Rectal smooth muscle tissue (tissue), 1 donor: ENCODE results near the gene NTN1.

Experiments
- H3K27ac ChIP-seq: one replicate; pipeline ENCODE4 v1.7.0; 2013; ENCODE audit warnings: low read depth, low read length, inconsistent platforms
- H3K27me3 ChIP-seq: one replicate; pipeline ENCODE4 v1.7.0; 2013; ENCODE audit warnings: low read length; ENCODE audit not compliant: control insufficient read depth, insufficient read depth
- H3K36me3 ChIP-seq: one replicate; pipeline ENCODE4 v1.7.0; 2013; ENCODE audit warnings: low read length; ENCODE audit not compliant: control insufficient read depth, insufficient read depth
- H3K4me1 ChIP-seq: one replicate; pipeline ENCODE4 v1.7.0; 2013; ENCODE audit warnings: low read length; ENCODE audit not compliant: control insufficient read depth, insufficient read depth
- H3K4me3 ChIP-seq: one replicate; pipeline ENCODE4 v1.7.0; 2013; ENCODE audit warnings: low read length
- H3K9ac ChIP-seq: one replicate; pipeline ENCODE4 v1.7.0; 2013; ENCODE audit warnings: low read length

NTN1 gene

GRCh38 chr17:9206410-9206703, 185.0 kb downstream of the NTN1 start:
- Histone ChIP-seq H3K27me3 (no peaks in the 10 kb centered on the region), H3K9ac (no peak overlapping the region), H3K4me3 (no peak overlapping the region), H3K4me1 (no peaks in the 10 kb centered on the region), H3K27ac (no peak overlapping the region), H3K36me3 (no peaks in the 10 kb centered on the region)

DNA sequence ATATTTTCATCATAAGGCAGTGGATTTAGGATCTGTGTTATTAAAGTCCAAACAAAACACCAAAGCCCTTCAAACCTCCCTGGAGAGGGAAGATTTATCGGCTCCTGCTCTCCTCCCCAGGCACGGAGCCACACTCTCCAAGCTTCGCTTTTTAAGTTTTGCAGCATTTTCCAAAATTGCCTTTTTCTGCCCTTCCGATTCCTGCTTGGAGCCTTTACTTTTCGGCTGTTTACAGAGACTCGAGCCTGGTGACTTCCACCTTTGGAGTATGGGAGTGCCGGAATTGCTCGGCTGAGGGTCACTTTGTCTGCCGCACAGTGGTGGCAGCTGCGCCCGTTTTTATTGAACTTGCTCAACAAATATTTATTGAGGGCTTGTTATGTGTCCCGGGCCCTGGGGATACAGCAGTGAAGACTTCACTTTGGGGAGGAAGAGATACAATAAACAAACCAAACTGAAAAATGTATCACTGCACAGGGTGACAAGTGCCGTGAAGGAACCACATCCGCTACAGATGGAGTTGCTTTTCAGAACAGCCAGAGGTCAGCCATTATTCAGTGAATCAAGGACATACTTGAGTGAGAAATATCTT, 185.5 kb downstream of the NTN1 start:
- Histone ChIP-seq H3K9ac (no peak overlapping the region), H3K4me3 (peak overlapping the region; percentile 10), H3K36me3 (no peaks in the 10 kb centered on the region), H3K27ac (no peak overlapping the region), H3K27me3 (no peaks in the 10 kb centered on the region), H3K4me1 (no peaks in the 10 kb centered on the region)

- Histone ChIP-seq H3K27ac (no peak overlapping the region), H3K9ac (no peak overlapping the region), H3K27me3 (no peaks in the 10 kb centered on the region), H3K4me3 (no peak overlapping the region), H3K4me1 (no peaks in the 10 kb centered on the region), H3K36me3 (no peaks in the 10 kb centered on the region)
These were observed 187.2 kb downstream of the NTN1 start for GRCh38 chr17:9208381-9209105.

DNA sequence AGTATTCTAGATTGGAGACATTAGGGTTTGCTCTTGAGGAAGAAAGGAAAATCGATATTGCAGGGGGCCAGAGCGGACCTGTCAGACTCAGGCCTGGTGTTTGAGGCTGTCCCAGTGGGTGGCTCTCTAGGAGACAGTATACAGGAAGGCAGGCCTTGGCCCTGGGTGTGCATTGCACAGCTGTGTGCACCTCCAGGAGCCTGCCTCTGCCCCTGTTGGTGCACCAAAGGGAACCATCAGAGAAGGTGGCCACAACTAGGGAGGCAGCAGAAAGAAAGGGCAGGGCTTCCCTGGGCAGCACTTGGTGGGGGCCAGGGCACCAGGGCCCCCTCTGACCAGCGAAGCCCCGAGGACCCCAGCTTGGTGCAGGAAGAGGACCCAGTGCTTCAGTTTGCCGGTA, 188.0 kb downstream of the NTN1 start:
- H3K27me3 ChIP-seq, result no peaks in the 10 kb centered on the region
- no peak overlapping the region for H3K4me3 ChIP-seq
- no peak overlapping the region for H3K9ac ChIP-seq
- H3K36me3 ChIP-seq, result no peaks in the 10 kb centered on the region
- H3K4me1 ChIP-seq, result no peaks in the 10 kb centered on the region
- H3K27ac ChIP-seq, result no peak overlapping the region

GRCh38 chr17:9209781-9210370, 188.6 kb downstream of the NTN1 start:
- Histone ChIP-seq H3K27me3 (no peaks in the 10 kb centered on the region), H3K9ac (no peak overlapping the region), H3K4me3 (no peak overlapping the region), H3K36me3 (no peaks in the 10 kb centered on the region), H3K4me1 (no peaks in the 10 kb centered on the region), H3K27ac (no peak overlapping the region)

DNA sequence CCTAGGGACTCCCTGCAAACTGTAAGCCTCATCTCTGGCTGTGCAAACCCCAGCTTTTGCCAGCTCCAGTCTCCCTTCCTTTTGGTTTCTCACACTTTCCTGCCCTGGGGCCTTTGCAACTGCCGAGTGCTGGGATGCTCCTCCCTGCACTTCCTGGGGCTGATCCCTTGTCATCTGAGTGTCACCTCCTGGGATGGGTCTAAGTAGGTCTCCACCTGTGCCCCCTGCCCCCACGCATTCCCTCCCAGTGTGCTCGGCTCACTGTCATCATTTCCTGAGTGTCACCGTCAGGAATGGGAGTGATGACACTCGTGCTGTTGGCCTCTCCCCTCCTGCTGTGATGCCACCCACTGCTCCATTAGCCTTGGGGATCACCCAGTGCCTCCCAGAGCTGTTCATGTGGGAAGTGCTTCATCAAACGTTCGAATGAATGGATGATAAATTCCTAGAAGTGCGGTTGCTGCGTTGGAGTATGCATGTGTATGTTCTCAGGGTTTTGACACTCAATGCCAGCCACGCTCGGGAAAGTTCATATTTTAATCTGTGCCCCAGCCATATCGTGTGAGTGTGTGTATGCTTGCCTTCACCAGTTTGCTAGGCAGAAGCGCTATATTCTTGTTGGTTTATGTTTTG, 189.9 kb downstream of the NTN1 start:
- Histone ChIP-seq H3K27ac (no peak overlapping the region), H3K36me3 (no peaks in the 10 kb centered on the region), H3K27me3 (no peaks in the 10 kb centered on the region), H3K4me3 (no peak overlapping the region), H3K9ac (no peak overlapping the region), H3K4me1 (no peaks in the 10 kb centered on the region)

DNA sequence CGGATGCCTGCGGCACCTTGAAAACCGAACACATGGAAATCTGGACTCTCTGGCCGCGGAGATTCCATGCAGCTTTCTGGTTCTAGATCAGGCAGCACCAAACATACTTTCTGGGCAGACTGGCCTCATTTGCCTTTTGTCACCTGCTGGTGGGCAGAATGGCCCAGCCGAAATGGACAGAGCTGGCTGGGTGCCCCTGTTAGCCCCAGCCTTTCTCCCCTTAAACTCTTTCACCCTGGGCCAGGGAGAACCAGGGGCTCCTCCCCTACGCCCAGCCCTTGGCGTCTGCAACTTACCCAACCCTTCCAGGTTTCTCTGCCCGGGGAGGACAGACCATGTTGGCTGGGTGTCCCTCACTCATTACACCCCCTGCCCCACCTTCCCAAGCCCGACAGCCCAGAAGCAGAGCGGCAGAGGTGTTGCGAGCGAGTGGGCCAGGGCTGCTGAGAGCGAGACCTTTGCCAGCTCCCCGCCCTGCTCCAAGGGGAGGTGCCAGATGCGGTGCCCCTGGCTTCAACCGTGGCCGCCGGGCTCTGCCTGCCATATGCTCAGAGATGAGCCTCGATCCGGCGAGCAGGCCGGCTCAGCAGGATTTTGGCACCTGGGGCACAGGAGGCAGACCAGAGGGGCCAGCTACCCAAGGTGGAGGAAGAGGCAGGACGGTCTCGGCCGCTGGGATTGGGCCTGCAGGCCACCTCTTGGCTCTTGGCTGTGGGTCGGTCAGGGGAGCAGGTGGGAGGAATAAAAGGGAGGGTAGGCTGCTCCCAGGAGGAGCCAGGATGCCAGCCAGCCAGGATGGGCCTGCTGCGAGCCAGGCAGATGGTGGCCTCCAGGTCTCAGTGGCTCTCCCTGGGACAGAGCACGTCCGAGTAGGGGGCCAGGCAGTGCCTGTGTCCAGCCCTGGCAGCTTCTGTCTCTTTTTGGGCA, 191.3 kb downstream of the NTN1 start:
- no peaks in the 10 kb centered on the region for H3K27me3 ChIP-seq
- no peaks in the 10 kb centered on the region for H3K4me1 ChIP-seq
- H3K36me3 ChIP-seq, result no peaks in the 10 kb centered on the region
- H3K27ac ChIP-seq, result no peak overlapping the region
- no peak overlapping the region for H3K4me3 ChIP-seq
- no peak overlapping the region for H3K9ac ChIP-seq

DNA sequence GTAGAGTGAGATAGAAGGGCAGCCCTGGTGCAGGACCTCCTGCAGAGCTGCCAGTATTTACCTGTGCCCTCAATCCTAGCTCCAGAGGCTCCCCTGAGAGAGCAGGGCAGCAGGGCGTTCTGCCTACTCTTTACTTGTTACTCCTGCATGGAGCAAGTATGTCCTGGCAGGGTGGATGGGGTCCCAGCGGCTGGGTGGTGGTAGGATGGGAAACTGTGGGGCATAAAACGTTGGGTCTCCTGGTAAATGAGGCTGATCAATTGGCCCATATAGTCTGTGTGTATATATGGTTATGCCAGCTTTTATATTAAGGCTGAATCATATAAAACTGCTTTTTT, 192.0 kb downstream of the NTN1 start:
- no peak overlapping the region for H3K9ac ChIP-seq
- H3K27me3 ChIP-seq, result no peaks in the 10 kb centered on the region
- H3K27ac ChIP-seq, result no peak overlapping the region
- no peaks in the 10 kb centered on the region for H3K4me1 ChIP-seq
- no peaks in the 10 kb centered on the region for H3K36me3 ChIP-seq
- no peak overlapping the region for H3K4me3 ChIP-seq

DNA sequence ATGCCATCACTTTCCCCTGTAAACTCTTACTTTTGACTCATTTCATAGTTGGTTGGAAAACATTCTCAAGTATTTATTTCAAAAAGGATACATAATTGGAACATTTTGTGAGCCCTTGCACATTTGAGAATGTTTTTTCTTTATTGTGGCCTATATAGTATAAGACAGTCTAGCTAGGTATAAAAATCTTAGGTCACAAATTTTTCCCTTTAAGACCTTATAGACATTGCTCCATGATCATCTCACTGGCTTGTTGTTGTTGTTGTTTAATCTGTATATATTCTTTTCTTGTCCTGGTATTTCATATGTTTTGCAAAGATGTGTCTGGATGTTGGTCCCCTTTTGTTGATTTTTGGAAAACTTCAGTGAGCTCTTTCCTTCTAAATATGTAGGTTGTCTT, 194.2 kb downstream of the NTN1 start:
- Histone ChIP-seq H3K27ac (no peak overlapping the region), H3K36me3 (no peaks in the 10 kb centered on the region), H3K9ac (no peak overlapping the region), H3K4me3 (no peak overlapping the region), H3K27me3 (no peaks in the 10 kb centered on the region), H3K4me1 (no peaks in the 10 kb centered on the region)

DNA sequence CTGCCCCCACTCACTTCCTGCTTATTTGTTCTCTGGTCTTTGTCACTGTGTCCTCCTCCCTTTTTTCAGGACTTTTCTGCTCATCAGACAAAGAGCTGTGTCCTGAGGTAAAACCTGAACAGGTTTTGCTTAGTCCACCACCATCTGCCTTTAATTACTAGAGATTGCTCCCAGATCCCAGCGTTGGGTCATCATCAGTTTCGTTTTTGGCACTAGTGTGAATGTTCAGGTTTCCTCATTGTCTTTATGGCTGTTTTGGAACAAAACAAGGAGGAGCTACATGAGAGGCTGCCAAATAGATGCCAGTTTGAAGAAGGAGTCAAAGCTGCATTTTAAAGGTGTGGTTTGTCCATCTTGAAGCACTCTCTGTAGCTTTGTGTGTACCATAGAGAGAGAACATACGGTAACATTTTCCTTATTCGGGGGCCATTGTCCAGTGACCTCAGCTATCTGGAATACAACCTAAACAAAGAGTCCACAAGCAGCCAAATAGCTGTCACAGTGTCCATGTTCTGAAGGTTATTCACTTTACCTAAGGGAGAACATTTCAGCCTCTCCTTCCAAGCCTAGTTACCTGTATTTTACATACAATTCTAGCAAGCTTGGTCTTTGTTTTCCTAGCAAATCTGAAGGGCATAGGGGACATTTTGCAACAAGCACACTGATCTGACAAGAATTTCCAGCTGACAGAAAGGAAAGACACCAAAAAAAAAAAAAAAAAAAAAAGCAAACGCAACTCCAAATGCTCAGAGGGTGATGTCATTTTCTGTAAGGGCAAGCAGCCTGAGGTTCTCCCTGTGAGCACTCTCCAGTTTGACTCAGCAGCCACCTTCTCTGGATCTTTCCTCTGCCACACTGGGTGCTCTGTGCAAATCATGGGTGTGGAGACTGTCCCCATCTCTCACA, 196.1 kb downstream of the NTN1 start:
- H3K27ac ChIP-seq, result no peak overlapping the region
- H3K27me3 ChIP-seq, result no peaks in the 10 kb centered on the region
- no peaks in the 10 kb centered on the region for H3K36me3 ChIP-seq
- H3K9ac ChIP-seq, result no peak overlapping the region
- no peaks in the 10 kb centered on the region for H3K4me1 ChIP-seq
- no peak overlapping the region for H3K4me3 ChIP-seq

GRCh38 chr17:9218064-9218635, 196.8 kb downstream of the NTN1 start:
- H3K27me3 ChIP-seq, result no peaks in the 10 kb centered on the region
- H3K27ac ChIP-seq, result no peak overlapping the region
- no peak overlapping the region for H3K4me3 ChIP-seq
- H3K4me1 ChIP-seq, result no peaks in the 10 kb centered on the region
- no peaks in the 10 kb centered on the region for H3K36me3 ChIP-seq
- H3K9ac ChIP-seq, result no peak overlapping the region
